Measurements from ENCODE around the gene UTP14C.
"Not testable (repeated sequence)": the region's sequence is repeated elsewhere in the genome, so short reads cannot be mapped to it uniquely, and the experiment has no call there.

Gene UTP14C
- total RNA-seq, result 0 reads per million in 4 donors

- no peak for DNase-seq
Measured at GRCh38 chr13:52024481-52024880, at the start of gene UTP14C. Gene UTP14C (plus strand): TSS chr13:52024691. CDS start chr13:52028805, 4,114 bp downstream.

GRCh38 chr13:51976423-51976822 lies 48.1 kb upstream of the UTP14C start:
- no peak for DNase-seq

GRCh38 chr13:51976890-51977289 lies 47.6 kb upstream of the UTP14C start:
- DNase-seq, result no peak

- DNase-seq, result no peak
Measured at GRCh38 chr13:51977625-51978024, 46.9 kb upstream of the UTP14C start.

GRCh38 chr13:51978796-51979556 lies 45.5 kb upstream of the UTP14C start:
- DNase-seq, result no peak

GRCh38 chr13:51980908-51981307 lies 43.6 kb upstream of the UTP14C start:
- DNase-seq, result no peak

GRCh38 chr13:51981355-51981754 lies 43.1 kb upstream of the UTP14C start:
- DNase-seq, result no peak

- DNase-seq, result not testable (repeated sequence)
Measured at GRCh38 chr13:51983292-51983691, 41.2 kb upstream of the UTP14C start.

- not testable (repeated sequence) for DNase-seq
Measured at GRCh38 chr13:51984904-51985303, 39.6 kb upstream of the UTP14C start.

- no peak for DNase-seq
Measured at GRCh38 chr13:51988988-51989618, 35.4 kb upstream of the UTP14C start.

GRCh38 chr13:51993713-51994112 lies 30.8 kb upstream of the UTP14C start:
- no peak for DNase-seq

- no peak for DNase-seq
Measured at GRCh38 chr13:51995677-51996551, 28.6 kb upstream of the UTP14C start.

- no peak for DNase-seq
Measured at GRCh38 chr13:51996641-51997040, 27.9 kb upstream of the UTP14C start.

- DNase-seq, result no peak
Measured at GRCh38 chr13:51997186-51997585, 27.3 kb upstream of the UTP14C start.

- no peak for DNase-seq
Measured at GRCh38 chr13:51997641-51998330, 26.7 kb upstream of the UTP14C start.

- DNase-seq, result no peak
Measured at GRCh38 chr13:51998723-51999509, 25.6 kb upstream of the UTP14C start.

- no peak for DNase-seq
Measured at GRCh38 chr13:51999510-51999911, 25.0 kb upstream of the UTP14C start.

- no peak for DNase-seq
Measured at GRCh38 chr13:51999921-52000320, 24.6 kb upstream of the UTP14C start.

GRCh38 chr13:52001120-52001731 lies 23.3 kb upstream of the UTP14C start:
- DNase-seq, result peak in 1 of 5 donors; percentile 34

GRCh38 chr13:52002361-52002760 lies 22.1 kb upstream of the UTP14C start:
- DNase-seq, result no peak

GRCh38 chr13:52003541-52003940 lies 20.9 kb upstream of the UTP14C start:
- no peak for DNase-seq

All from T-helper 1 cell (primary cell).